Measurements from ENCODE around the gene PAXX. TPM values are rescaled to one million over a fixed set of nuclear protein-coding genes. Genes with fewer than 3 reads are reported as not detected.

PAXX gene
- polyA plus RNA-seq, 1 donor from 2014 or later, result 276 TPM

- Histone ChIP-seq H3K27ac (ENCODE audit: low read length) (no peak overlapping the region), H3K9me2 (ENCODE audit: insufficient read depth, low read length) (no peaks in the 10 kb centered on the region), H3F3A (ENCODE audit: insufficient read depth, low read length, poor library complexity, severe bottlenecking) (no peaks in the 10 kb centered on the region), H3K9me3 (ENCODE audit: low read length) (no peaks in the 10 kb centered on the region), H2AFZ (ENCODE audit: low read depth, low read length) (no peak overlapping the region), H3K4me3 (ENCODE audit: low read length) (no peak overlapping the region), H3K36me3 (ENCODE audit: insufficient read depth, low read length) (no peaks in the 10 kb centered on the region), H3K79me2 (replicated peaks; ENCODE audit: insufficient read depth, low read length) (no peaks in the 10 kb centered on the region), H4K20me1 (ENCODE audit: insufficient read depth) (no peaks in the 10 kb centered on the region), H3K27me3 (ENCODE audit: insufficient read depth, low read depth, low read length) (peaks cover 29% of the 10 kb centered on the region), H3K4me2 (ENCODE audit: low read length) (no peak overlapping the region), H3K9ac (ENCODE audit: low read length) (no peak overlapping the region)
- no peak for TF ChIP-seq REST (IDR thresholded peaks at IDR 0.05; ENCODE audit: borderline replicate concordance)
- TF ChIP-seq, protein P1, sequence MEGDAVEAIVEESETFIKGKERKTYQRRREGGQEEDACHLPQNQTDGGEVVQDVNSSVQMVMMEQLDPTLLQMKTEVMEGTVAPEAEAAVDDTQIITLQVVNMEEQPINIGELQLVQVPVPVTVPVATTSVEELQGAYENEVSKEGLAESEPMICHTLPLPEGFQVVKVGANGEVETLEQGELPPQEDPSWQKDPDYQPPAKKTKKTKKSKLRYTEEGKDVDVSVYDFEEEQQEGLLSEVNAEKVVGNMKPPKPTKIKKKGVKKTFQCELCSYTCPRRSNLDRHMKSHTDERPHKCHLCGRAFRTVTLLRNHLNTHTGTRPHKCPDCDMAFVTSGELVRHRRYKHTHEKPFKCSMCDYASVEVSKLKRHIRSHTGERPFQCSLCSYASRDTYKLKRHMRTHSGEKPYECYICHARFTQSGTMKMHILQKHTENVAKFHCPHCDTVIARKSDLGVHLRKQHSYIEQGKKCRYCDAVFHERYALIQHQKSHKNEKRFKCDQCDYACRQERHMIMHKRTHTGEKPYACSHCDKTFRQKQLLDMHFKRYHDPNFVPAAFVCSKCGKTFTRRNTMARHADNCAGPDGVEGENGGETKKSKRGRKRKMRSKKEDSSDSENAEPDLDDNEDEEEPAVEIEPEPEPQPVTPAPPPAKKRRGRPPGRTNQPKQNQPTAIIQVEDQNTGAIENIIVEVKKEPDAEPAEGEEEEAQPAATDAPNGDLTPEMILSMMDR (IDR thresholded peaks at IDR 0.05; ENCODE audit: poor library complexity, severe bottlenecking), result no peak
- TF ChIP-seq TAF1 (IDR thresholded peaks at IDR 0.05; ENCODE audit: low read depth), result no peak
- TF ChIP-seq POLR2AphosphoS5 (IDR thresholded peaks at IDR 0.05), result no peak
These were observed 12.2 kb upstream of the PAXX start for GRCh38 chr9:136979769-136980587.

DNA sequence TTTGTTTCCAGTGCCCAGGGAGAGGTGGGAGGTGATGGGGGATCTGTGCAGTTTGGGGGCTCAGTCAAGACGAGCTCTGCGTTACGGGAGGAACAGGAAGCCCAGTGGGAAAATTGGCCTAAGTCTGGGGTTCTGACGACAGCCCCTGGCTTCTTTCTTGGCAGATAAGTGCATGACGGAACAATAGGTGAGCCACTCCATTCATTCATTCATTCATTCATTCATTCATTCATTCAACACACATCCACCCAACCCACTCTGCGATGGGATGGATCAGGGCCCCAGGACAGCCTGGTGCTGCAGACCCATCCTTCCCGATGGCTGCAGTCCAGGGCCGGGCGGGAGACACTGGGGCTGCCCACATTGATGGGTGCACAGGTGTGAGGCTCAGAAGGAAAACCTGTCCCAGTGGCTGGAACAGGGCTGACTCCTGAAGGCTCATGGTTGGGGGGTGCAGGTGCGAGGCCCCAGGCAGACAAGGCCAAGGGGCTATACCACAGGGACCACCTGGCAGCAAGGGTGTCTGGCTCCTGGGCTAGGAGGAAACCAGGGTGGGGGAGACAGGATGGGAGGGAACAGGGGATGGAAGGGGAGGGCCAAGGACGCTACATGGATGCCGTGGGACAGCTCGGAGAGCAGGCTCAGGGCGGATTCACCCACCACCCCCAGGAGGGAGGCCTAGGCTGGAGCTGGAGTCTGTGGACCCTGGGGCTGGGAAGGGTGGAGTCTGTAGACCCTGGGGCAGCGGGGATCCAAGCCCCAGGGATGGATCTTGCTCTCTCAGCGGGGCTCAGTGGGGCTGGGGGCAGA is 11.3 kb upstream of the PAXX start:
- no peaks in the 10 kb centered on the region for H3K9me3 ChIP-seq (ENCODE audit: low read length)
- H3K4me3 ChIP-seq (ENCODE audit: low read length), result no peak overlapping the region
- H3F3A ChIP-seq (ENCODE audit: insufficient read depth, low read length, poor library complexity, severe bottlenecking), result no peaks in the 10 kb centered on the region
- H3K9ac ChIP-seq (ENCODE audit: low read length), result no peak overlapping the region
- no peaks in the 10 kb centered on the region for H4K20me1 ChIP-seq (ENCODE audit: insufficient read depth)
- no peak overlapping the region for H3K27ac ChIP-seq (ENCODE audit: low read length)
- H3K79me2 ChIP-seq (replicated peaks; ENCODE audit: insufficient read depth, low read length), result no peaks in the 10 kb centered on the region
- H3K4me2 ChIP-seq (ENCODE audit: low read length), result no peak overlapping the region
- H3K9me2 ChIP-seq (ENCODE audit: insufficient read depth, low read length), result no peaks in the 10 kb centered on the region
- no peaks in the 10 kb centered on the region for H3K36me3 ChIP-seq (ENCODE audit: insufficient read depth, low read length)
- peaks cover 38% of the 10 kb centered on the region for H3K27me3 ChIP-seq (ENCODE audit: insufficient read depth, low read depth, low read length)
- no peak overlapping the region for H2AFZ ChIP-seq (ENCODE audit: low read depth, low read length)
- TF ChIP-seq REST (IDR thresholded peaks at IDR 0.05; ENCODE audit: borderline replicate concordance) (no peak), EZH2 (IDR thresholded peaks at IDR 0.05; ENCODE audit: borderline replicate concordance, insufficient read depth, low read length, poor library complexity, severe bottlenecking) (no peak), EP300 (conservative IDR thresholded peaks at IDR 0.05; ENCODE audit: poor library complexity, severe bottlenecking) (no peak), MXI1 (conservative IDR thresholded peaks at IDR 0.05; ENCODE audit: poor library complexity, severe bottlenecking) (no peak), POLR2AphosphoS5 (IDR thresholded peaks at IDR 0.05) (no peak), TAF1 (IDR thresholded peaks at IDR 0.05; ENCODE audit: low read depth) (no peak), RAD21 (conservative IDR thresholded peaks at IDR 0.05) (no peak), SMC3 (conservative IDR thresholded peaks at IDR 0.05; ENCODE audit: poor library complexity) (no peak)
- TF ChIP-seq, protein P1 (IDR thresholded peaks at IDR 0.05; ENCODE audit: poor library complexity, severe bottlenecking), result no peak

All from neural cell (in vitro differentiated cells).